PC-9 (cell line): ENCODE results near the gene HES2.

Experiments used
- CTCF ChIP-seq: fragments of 200-600 bp; sonication (generic); conservative IDR thresholded peaks from 2 replicates; pipeline ENCODE4 v1.6.1; 2017; ENCODE audit warnings: mixed run types, antibody characterized with exemption, mild to moderate bottlenecking, moderate library complexity
- EZH2 ChIP-seq: fragments of 200-600 bp; sonication (generic); IDR thresholded peaks from 2 replicates; pipeline ENCODE4 v1.8.0; 2017; ENCODE audit warnings: antibody characterized with exemption, low read depth

- TF ChIP-seq CTCF: peak; percentile 6; the same call in 1 of the 2 replicates
- no peak for TF ChIP-seq EZH2
Measured at GRCh38 chr1:6414443-6414844, 5.3 kb downstream of the HES2 start.
